CD4-positive, alpha-beta T cell treated with Interleukin-12 subunit alpha and Interleukin-12 subunit beta, for 1 hour (primary cell): ENCODE results near the gene KLC3.
A peak's percentile ranks its signal among the peaks of the same experiment; 100 is the strongest.
"Not testable (repeated sequence)": the region's sequence is repeated elsewhere in the genome, so short reads cannot be mapped to it uniquely, and the experiment has no call there.

Experiments
- DNase-seq: peaks from one replicate; pipeline ENCODE4 v3.0.0-alpha.2; 2020

Gene KLC3

DNA sequence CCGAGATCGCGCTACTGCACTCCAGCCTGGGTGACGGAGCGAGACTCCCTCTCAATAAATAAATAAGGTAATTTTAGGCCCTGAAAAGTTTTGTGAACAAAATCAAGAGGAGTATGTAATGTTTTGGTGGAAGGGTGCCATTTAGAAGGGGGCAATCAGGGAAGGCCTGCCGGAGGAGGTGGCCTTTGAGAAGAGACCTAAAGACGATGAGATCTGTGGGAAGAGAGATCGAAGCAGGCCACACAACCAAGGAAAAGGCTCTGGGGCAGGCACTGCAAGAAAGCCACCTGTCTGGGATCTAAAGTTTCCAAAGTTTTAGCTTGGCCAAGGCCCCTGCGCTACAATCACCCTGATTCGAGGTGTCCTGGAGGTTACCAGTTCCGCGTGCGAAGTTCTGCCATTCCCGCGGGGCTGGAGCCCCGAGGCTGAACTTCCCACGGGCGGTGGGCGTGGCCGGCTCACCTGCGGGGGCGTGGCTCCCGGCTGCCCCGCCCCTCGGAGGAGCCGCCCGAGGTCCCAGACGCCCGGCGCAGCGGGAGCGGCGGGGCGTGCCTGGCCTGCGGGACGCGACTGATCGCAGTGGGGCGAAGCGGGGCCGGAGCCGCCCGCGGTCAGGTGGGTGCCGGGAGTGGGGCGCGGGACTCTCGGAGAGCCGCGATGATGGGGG, at the start of gene KLC3:
Gene KLC3 (plus strand): TSS at position 519 of the 667 bp plus-strand sequence. CDS start 4,792 bp downstream, outside the sequence.
- peak; percentile 38 for DNase-seq

- no peak for DNase-seq
Observed at GRCh38 chr19:45291834-45292233, 48.7 kb upstream of the KLC3 start.

- DNase-seq, result no peak
Observed at GRCh38 chr19:45293682-45294081, 46.9 kb upstream of the KLC3 start.

DNA sequence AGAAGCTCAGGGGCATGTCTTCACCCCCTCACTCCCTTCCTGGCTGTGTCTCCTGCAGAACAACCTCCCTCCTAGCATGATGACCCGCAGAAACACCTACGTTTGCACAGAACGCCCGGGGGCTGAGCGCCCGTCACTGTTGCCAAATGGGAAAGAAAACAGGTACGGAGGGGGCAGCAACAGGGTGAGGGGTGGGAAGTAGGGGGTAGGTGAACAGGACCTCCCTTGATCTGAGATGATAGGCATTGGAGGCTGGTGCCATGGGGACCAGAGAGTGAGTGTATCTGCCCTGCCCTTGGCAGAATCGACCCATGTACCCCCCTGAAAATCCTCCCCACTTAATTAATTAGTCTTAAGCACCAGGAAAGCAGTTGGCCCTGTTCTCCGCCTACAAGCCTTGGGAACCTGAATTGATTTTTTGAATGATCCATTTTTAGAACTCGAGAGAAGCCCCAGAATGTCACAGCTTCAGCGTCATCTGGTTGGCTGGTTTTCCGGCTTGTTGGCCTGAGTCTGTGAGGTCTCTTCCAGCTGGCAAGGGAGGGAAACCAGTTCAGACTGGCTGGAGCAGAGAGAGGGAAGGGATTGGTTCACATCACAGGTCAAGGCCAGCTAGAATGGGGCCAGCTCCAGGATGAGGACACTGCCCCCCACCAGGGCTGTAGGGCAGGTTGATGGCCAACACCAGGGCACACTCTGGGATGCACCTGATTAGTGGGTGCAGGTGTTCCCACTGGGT, 46.1 kb upstream of the KLC3 start:
- no peak for DNase-seq

GRCh38 chr19:45295873-45296272, 44.7 kb upstream of the KLC3 start:
- DNase-seq, result no peak

- DNase-seq, result no peak
Observed at GRCh38 chr19:45296355-45296754, 44.2 kb upstream of the KLC3 start.

- no peak for DNase-seq
Observed at GRCh38 chr19:45297674-45298073, 42.9 kb upstream of the KLC3 start.

- no peak for DNase-seq
Observed at GRCh38 chr19:45298264-45298663, 42.3 kb upstream of the KLC3 start.

DNA sequence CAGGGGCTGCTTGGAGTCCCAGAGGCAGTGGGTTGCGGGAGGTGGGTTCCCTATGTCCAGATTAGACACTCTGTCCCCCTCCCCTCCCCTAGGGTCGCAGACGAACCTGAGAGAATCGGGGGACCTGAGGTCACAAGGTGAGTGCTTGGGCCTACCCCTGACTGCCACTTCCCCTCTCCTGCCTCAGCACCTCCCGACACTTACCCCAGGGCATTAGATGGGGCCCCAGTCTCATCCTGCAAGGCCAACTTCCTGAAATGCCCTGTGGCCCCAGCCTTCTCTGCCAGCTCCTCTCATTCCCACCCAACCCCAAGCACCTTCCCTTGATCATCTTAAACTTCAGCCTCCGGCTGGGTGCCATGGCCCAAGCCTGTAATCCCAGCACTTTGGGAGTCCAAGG, 40.8 kb upstream of the KLC3 start:
- no peak for DNase-seq

DNA sequence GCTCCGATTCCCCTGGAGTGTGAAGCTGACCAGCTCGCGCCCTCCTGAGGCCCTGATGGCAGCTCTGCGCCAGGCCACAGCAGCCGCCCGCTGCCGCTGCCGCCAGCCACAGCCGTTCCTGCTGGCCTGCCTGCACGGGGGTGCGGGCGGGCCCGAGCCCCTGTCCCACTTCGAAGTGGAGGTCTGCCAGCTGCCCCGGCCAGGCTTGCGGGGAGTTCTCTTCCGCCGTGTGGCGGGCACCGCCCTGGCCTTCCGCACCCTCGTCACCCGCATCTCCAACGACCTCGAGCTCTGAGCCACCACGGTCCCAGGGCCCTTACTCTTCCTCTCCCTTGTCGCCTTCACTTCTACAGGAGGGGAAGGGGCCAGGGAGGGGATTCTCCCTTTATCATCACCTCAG, 38.1 kb upstream of the KLC3 start:
- no peak for DNase-seq

GRCh38 chr19:45303269-45304060, 37.1 kb upstream of the KLC3 start:
- DNase-seq, result no peak

- no peak for DNase-seq
Observed at GRCh38 chr19:45304141-45304926, 36.2 kb upstream of the KLC3 start.

GRCh38 chr19:45305007-45305406, 35.5 kb upstream of the KLC3 start:
- DNase-seq, result no peak

- DNase-seq, result no peak
Observed at GRCh38 chr19:45305421-45305820, 35.1 kb upstream of the KLC3 start.

DNA sequence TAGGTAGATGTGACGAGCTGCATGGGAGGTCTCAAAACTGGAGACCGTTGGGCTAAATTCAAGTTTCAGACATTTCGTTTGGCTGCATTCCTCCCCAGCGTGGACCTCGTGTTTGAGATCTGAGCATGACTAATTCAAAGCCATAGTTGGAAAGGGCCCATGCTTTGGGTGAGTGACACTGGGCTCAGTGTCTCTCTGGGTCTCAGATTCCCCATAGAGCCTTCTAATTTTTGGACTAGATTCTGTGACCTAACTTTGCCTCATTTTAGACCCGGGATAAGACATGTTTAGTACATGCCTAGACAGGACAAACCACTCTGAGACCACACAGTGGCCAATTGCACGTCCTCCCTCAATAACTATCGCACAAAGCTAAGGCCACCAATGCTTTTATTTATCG, 34.5 kb upstream of the KLC3 start:
- DNase-seq, result no peak

- no peak for DNase-seq
Observed at GRCh38 chr19:45306518-45307027, 34.0 kb upstream of the KLC3 start.

DNA sequence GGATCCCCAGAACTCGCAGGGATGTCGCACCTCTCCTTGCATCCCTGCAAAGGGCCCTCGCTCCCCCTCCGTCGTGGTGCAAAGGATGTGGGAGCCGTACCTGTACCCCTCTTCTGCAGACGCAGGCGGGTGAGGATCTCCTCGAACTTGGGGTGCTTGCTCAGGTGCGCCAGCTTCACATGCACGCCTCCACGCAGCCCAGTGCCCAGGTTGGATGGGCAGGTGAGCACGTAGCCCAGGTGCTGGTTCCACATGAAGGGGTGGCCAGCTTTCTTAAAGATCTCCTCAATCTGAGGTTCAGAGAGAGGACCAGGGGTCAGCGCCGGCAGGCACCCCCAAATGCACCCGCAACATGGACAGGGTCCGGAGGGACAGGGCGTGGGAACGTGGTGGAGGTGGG, 33.2 kb upstream of the KLC3 start:
- DNase-seq, result no peak

DNA sequence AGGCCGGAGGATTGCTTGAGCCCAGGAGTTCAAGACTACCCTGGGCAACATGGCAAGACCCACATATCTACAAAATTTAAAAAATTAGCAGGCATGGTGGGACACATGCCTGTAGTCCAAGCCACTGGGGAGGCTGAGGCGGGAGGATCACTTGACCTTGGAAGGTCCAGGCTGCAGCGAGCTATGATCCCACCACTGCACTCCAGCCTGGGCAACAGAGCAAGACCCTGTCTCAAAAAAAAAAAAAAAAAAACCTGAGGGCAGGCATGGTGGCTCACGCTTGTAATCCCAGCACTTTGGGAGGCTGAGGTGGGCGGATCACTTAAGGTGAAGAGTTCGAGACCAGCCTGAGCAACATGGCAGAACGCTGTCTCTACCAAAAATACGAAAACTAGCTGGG, 31.2 kb upstream of the KLC3 start:
- not testable (repeated sequence) for DNase-seq

DNA sequence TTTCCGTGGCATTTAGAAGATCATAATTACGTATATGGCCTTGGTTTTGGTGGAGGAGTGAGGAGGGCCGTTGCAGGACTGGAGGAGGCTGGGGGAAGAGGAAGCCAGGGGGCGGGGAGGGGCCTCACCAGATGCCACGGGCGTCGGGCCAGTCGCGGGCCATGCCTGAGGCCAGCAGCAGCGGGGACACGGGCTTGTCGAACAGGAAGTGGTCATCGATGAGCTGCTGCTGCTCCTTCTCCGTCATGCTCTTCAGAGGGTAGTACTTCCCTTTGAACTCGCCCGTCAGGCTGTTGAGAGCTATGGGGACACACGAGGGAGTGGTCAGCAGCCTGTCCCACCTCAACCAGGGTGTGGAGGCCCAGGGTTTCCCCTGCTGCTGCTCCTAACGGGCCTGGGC, 28.9 kb upstream of the KLC3 start:
- DNase-seq, result no peak

GRCh38 chr19:45312285-45312684, 28.3 kb upstream of the KLC3 start:
- DNase-seq, result not testable (repeated sequence)

DNA sequence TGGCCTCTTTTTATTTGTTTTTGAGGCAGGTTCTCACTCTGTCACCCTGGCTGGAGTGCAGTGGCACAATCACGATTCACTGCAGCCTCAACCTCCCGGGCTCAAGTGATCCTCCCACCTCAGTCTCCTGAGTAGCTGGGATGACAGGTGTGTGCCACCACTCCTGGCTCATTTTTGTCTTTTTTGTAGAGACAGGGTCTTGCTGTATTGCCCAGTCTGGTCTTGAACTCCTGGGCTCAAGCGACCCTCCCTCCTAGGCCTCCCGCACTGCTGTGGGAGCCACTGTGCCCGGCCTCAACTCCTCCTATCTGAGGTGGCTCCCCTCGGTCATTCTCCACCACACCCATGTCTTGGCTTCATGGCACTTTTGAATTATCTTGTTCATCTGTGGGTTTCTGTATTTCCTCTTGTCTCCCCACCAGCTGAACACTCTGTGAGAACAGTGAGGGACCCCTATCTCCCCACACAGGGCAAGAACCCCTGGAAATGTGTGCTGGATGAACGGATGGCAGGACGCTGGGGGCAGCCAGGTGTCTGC, 25.8 kb upstream of the KLC3 start:
- no peak for DNase-seq

DNA sequence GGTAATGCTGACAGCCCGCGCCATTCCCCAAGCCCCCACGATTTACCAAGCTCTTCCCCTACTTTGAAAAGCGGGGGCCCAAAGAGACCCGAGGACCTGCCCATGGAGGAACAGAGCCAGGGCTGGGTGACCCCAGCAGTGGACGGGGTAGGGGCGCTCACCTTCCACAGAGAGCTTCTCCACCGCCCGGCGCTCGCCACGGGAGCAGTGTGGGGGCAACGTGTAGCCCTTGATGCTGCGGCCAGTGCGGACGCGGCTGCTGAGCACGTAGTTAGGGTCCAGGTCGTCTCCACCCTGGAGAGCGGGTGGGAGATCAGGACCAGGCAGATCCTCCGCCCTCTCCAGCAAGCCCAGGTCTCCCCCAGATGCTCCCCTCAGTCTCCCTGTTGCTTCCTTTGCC, 25.2 kb upstream of the KLC3 start:
- no peak for DNase-seq
